Coronary artery (tissue), 2 donors: ENCODE results near the gene PRDM10.

Experiments used
- DNase-seq: peaks from one replicate; pipeline ENCODE4 v3.0.0-alpha.2; 2017; ENCODE audit warnings: low spot score
- H3K27ac ChIP-seq, 2 donors: fragments of 200-600 bp; sonication (generic); one replicate each; pipeline ENCODE4 v1.5.1; 2016 to 2019
- H3K4me3 ChIP-seq: fragments of 200-600 bp; sonication (generic); 2 replicates; pipeline ENCODE4 v1.5.1; 2016; ENCODE audit warnings: mild to moderate bottlenecking, moderate library complexity
- CTCF ChIP-seq: fragments of 200-600 bp; sonication (generic); IDR thresholded peaks from one replicate; pipeline ENCODE4 v1.5.1; 2019; ENCODE audit warnings: antibody characterized with exemption

Gene PRDM10

GRCh38 chr11:130040281-130040940, 37.8 kb upstream of the PRDM10 start:
- Histone ChIP-seq H3K27ac (no peak overlapping the region), H3K4me3 (no peak overlapping the region)
- TF ChIP-seq CTCF: no peak
- DNase-seq: no peak

- DNase-seq: no peak
- Histone ChIP-seq H3K27ac (no peak overlapping the region), H3K4me3 (no peak overlapping the region)
- no peak for TF ChIP-seq CTCF
Measured at GRCh38 chr11:130037881-130038585, 35.4 kb upstream of the PRDM10 start.

- H3K27ac ChIP-seq: no peak overlapping the region
- no peak for TF ChIP-seq CTCF
- no peak for DNase-seq
Measured at GRCh38 chr11:130037058-130037457, 34.4 kb upstream of the PRDM10 start.

GRCh38 chr11:130034236-130034635, 31.6 kb upstream of the PRDM10 start:
- TF ChIP-seq CTCF: no peak
- DNase-seq: no peak
- no peak overlapping the region for H3K4me3 ChIP-seq
- no peak overlapping the region for H3K27ac ChIP-seq

More at GRCh38 chr11:130037058-130037457, 34.4 kb upstream of the PRDM10 start:
- no peak overlapping the region for H3K4me3 ChIP-seq

- DNase-seq: no peak
- TF ChIP-seq CTCF: no peak
- Histone ChIP-seq H3K4me3 (no peak overlapping the region), H3K27ac (no peak overlapping the region)
Measured at GRCh38 chr11:130032931-130033330, 30.3 kb upstream of the PRDM10 start.

GRCh38 chr11:130031945-130032344, 29.3 kb upstream of the PRDM10 start:
- no peak for DNase-seq
- Histone ChIP-seq H3K27ac (no peak overlapping the region), H3K4me3 (no peak overlapping the region)
- TF ChIP-seq CTCF: no peak

- TF ChIP-seq CTCF: no peak
- Histone ChIP-seq H3K4me3 (no peak overlapping the region), H3K27ac (no peak overlapping the region)
- no peak for DNase-seq
Measured at GRCh38 chr11:130031056-130031455, 28.4 kb upstream of the PRDM10 start.
